ENCODE data around the gene WDR19. TPM values are rescaled to one million over a fixed set of nuclear protein-coding genes. Genes with fewer than 3 reads are reported as not detected.

WDR19 gene
- polyA plus RNA-seq, 1 experiment, result 21.4 TPM

DNA sequence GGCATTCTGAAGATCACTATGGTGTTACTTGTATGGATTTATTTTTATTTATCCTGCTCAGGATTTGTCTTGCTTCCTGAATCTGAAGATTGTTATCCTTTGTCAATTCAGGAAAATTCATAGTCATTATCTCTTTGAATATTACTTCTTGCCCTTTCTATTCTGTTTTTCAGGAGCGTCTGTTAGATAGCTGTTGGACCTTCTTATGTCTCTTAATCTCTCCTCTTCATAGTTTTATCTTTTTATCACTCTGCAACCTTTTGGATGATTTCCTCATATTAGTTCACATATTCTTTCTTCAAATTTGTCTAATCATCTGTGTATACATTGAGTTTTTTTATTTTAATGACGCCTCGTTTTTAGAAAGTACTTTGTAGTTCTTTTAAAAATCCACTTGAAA is 19.6 kb downstream of the WDR19 start:
- H3K27me3 ChIP-seq (ENCODE audit: control insufficient read depth, insufficient read depth, low read length), result no peaks in the 10 kb centered on the region
- no peak for DNase-seq (ENCODE audit: low read depth)
- TF ChIP-seq, protein P1, sequence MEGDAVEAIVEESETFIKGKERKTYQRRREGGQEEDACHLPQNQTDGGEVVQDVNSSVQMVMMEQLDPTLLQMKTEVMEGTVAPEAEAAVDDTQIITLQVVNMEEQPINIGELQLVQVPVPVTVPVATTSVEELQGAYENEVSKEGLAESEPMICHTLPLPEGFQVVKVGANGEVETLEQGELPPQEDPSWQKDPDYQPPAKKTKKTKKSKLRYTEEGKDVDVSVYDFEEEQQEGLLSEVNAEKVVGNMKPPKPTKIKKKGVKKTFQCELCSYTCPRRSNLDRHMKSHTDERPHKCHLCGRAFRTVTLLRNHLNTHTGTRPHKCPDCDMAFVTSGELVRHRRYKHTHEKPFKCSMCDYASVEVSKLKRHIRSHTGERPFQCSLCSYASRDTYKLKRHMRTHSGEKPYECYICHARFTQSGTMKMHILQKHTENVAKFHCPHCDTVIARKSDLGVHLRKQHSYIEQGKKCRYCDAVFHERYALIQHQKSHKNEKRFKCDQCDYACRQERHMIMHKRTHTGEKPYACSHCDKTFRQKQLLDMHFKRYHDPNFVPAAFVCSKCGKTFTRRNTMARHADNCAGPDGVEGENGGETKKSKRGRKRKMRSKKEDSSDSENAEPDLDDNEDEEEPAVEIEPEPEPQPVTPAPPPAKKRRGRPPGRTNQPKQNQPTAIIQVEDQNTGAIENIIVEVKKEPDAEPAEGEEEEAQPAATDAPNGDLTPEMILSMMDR (IDR thresholded peaks at IDR 0.05; ENCODE audit: insufficient read depth, low read depth, low read length), result no peak
- ChIA-PET POLR2A (no interaction called here), CTCF (interaction anchor here (1.3 kb wide), 1 partner anchor 8 kb away, joined by 3 read pairs; no protein-coding TSS in a partner anchor)
- H3K36me3 ChIP-seq (ENCODE audit: control insufficient read depth, insufficient read depth, low read length), result peaks cover 1% of the 10 kb centered on the region; the same call in 1 of the 2 replicates
- no peak overlapping the region for H3K4me3 ChIP-seq (ENCODE audit: low read depth, low read length)

DNA sequence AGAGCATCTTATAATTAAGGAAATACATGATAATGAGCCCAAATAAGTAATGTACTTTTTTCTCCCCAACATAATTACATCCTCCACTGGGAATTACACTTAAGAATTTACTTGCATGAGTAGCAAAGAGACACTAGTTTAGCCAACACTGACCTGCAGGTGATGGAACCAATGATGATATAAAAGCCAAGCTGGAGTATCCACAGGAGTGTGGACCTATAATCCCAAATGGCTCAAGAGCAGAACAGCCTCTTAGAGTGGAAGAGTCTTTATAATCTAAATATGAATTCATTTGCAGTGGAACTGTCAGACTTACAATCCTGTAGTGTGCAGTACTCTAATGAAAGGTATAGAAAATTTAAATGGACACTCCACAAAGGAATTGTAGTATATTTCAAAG is 22.2 kb downstream of the WDR19 start:
- Histone ChIP-seq H3K27me3 (ENCODE audit: control insufficient read depth, insufficient read depth, low read length) (no peaks in the 10 kb centered on the region), H3K4me3 (ENCODE audit: low read depth, low read length) (no peak overlapping the region), H3K36me3 (ENCODE audit: control insufficient read depth, insufficient read depth, low read length) (peaks cover 1% of the 10 kb centered on the region; the same call in 1 of the 2 replicates)
- DNase-seq (ENCODE audit: low read depth), result no peak
- POLR2A ChIA-PET, result no interaction called here
- CTCF ChIA-PET, result interaction anchor here (2.6 kb wide), 1 partner anchor 21 kb away, joined by 8 read pairs; the partner anchor contains the start of gene WDR19
- TF ChIP-seq, protein P1 (IDR thresholded peaks at IDR 0.05; ENCODE audit: insufficient read depth, low read depth, low read length), result no peak

DNA sequence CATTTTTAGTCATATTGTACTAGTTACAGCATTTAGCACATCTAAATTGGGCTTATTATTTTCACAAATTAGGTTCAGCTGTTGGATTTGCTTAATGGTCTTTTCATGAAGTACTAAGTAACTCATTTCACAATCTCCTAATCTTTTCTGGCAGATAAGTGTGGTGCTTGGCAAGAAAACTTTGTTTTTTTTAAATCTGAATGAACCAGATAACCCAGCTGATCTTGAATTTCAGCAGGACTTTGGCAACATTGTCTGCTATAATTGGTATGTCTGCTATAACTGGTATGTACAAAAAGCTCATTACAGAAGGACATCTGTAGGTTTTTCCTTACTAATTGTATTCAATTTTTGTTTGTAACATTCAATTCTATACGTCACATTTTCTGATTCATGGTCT is 22.7 kb downstream of the WDR19 start:
- no peaks in the 10 kb centered on the region for H3K27me3 ChIP-seq (ENCODE audit: control insufficient read depth, insufficient read depth, low read length)
- ChIA-PET POLR2A (interaction anchor here (0.6 kb wide), 1 partner anchor 16 kb away, joined by 3 read pairs; no protein-coding TSS in a partner anchor), CTCF (interaction anchor here (2.6 kb wide), 1 partner anchor 22 kb away, joined by 8 read pairs; the partner anchor contains the start of gene WDR19)
- no peak overlapping the region for H3K4me3 ChIP-seq (ENCODE audit: low read depth, low read length)
- no peak for DNase-seq (ENCODE audit: low read depth)
- peaks cover 1% of the 10 kb centered on the region; the same call in 1 of the 2 replicates for H3K36me3 ChIP-seq (ENCODE audit: control insufficient read depth, insufficient read depth, low read length)
- TF ChIP-seq, protein P1 (IDR thresholded peaks at IDR 0.05; ENCODE audit: insufficient read depth, low read depth, low read length), result no peak

DNA sequence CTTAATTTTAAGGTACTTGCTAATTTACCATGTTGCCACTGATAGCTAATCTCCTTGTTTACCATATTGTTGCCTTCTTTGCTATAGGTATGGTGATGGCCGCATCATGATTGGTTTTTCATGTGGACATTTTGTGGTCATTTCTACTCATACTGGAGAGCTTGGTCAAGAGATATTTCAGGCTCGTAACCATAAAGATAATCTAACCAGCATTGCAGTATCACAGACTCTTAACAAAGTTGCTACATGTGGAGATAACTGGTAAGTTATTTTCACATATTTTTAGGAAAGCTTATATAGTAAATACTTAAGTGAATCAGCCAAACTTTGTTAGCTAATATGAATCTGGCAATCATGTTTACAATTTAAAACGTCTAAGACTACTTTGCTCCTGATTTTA is 23.1 kb downstream of the WDR19 start:
- POLR2A ChIA-PET, result interaction anchor here (0.6 kb wide), 1 partner anchor 17 kb away, joined by 3 read pairs; no protein-coding TSS in a partner anchor
- Histone ChIP-seq H3K4me3 (ENCODE audit: low read depth, low read length) (no peak overlapping the region), H3K27me3 (ENCODE audit: control insufficient read depth, insufficient read depth, low read length) (no peaks in the 10 kb centered on the region), H3K36me3 (ENCODE audit: control insufficient read depth, insufficient read depth, low read length) (peaks cover 1% of the 10 kb centered on the region; the same call in 1 of the 2 replicates)
- no peak for DNase-seq (ENCODE audit: low read depth)
- CTCF ChIA-PET, result interaction anchor here (2.6 kb wide), 1 partner anchor 22 kb away, joined by 8 read pairs; the partner anchor contains the start of gene WDR19
- TF ChIP-seq, protein P1 (IDR thresholded peaks at IDR 0.05; ENCODE audit: insufficient read depth, low read depth, low read length), result no peak

DNA sequence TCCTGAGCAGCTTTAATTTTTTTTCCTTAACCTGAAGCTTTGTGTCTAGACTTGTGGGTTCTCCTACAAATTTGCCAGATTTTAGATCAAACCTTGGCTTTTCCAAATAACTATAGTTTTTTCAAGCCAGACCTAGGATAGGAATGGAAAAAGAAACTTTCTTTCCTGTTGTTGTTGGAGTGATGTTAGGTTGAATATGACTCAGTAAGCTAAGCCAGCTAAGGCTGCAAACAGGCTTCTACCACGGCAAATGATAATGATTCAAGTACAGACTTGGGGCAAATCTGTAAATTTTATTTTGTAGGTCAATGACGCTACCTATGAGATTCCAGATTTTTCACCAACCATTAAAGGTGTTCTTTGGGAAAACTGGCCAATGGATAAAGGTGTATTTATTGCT is 45.6 kb downstream of the WDR19 start:
- DNase-seq (ENCODE audit: low read depth), result no peak
- Histone ChIP-seq H3K36me3 (ENCODE audit: control insufficient read depth, insufficient read depth, low read length) (no peaks in the 10 kb centered on the region), H3K4me3 (ENCODE audit: low read depth, low read length) (no peak overlapping the region), H3K27me3 (ENCODE audit: control insufficient read depth, insufficient read depth, low read length) (no peaks in the 10 kb centered on the region)
- POLR2A ChIA-PET, result interaction anchor here (0.5 kb wide), 1 partner anchor 858 kb away, joined by 7 read pairs; no protein-coding TSS in a partner anchor
- TF ChIP-seq, protein P1 (IDR thresholded peaks at IDR 0.05; ENCODE audit: insufficient read depth, low read depth, low read length), result no peak
- CTCF ChIA-PET, result interaction anchor here (1.2 to 1.4 kb wide), 2 partner anchors 9 to 10 kb away, joined by 3 to 4 read pairs; no protein-coding TSS in a partner anchor
